ENCODE measurements around the gene CRMP1.

GRCh38 chr4:5845035-5845905 is 47.6 kb downstream of the CRMP1 start:
- no peak for TF ChIP-seq BHLHE40 (IDR thresholded peaks at IDR 0.05; ENCODE audit: borderline replicate concordance)
- no peak for TF ChIP-seq FOXA1 (IDR thresholded peaks at IDR 0.05)
- TF ChIP-seq FOXK2 (IDR thresholded peaks at IDR 0.05): no peak
- TF ChIP-seq SP1 (IDR thresholded peaks at IDR 0.05): no peak
- TF ChIP-seq ZNF384 (IDR thresholded peaks at IDR 0.05): no peak
- TF ChIP-seq TARDBP (IDR thresholded peaks at IDR 0.05): no peak
- TF ChIP-seq ELF4 (IDR thresholded peaks at IDR 0.05): no peak
- TF ChIP-seq CTBP1 (IDR thresholded peaks at IDR 0.05; ENCODE audit: borderline replicate concordance): no peak
- TF ChIP-seq L3MBTL2 (conservative IDR thresholded peaks at IDR 0.05): no peak
- no peak for TF ChIP-seq SUZ12 (IDR thresholded peaks at IDR 0.05)

Data from HEK293T (cell line).